ENCODE results near the gene ANO10. TPM values are rescaled to one million over a fixed set of nuclear protein-coding genes. Genes with fewer than 3 reads are reported as not detected.

ANO10 gene
- total and polyA plus RNA-seq, 2 of the 8 experiments (the other 6 are each of a cell fraction or from before 2014, with no cell fraction given), result 38.0 to 53.2 TPM

DNA sequence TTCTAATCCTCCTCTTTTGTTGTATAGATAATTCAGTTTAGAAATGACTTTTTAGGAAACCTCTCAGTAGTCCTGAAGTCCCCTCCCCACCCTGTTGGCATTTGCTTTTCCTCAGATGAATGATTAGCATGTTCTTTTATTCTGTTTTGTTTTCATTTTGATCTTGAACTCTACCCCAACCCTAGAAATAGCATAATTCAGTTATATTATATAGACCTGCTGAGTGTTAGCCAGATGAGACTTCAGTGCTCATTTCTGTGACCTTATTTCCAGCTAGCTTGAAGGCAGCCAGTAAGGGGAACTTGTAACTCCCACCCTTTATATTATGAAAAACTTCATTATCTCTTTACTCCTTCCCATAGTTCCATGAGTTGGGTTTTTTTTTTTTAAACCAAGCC, 294.2 kb downstream of the ANO10 start:
- Histone ChIP-seq H3K4ac (replicated peaks; ENCODE audit: insufficient read length, low read depth, low read length) (no peak overlapping the region), H3K4me3 (ENCODE audit: extremely low read depth in 1 of 4, insufficient read depth in 2 of 4, low read depth in 3 of 4, low read length in 4 of 4) (no peak overlapping the region), H3K14ac (ENCODE audit: insufficient read length) (no peak overlapping the region), H4K5ac (ENCODE audit: insufficient read length, low read depth, low read length) (no peak overlapping the region), H3K56ac (replicated peaks; ENCODE audit: insufficient read length, low read depth, low read length) (no peak overlapping the region), H2AFZ (ENCODE audit: low read length) (no peak overlapping the region), H3K36me3 (ENCODE audit: control insufficient read depth in 2 of 4, insufficient read depth in 4 of 4, low read length in 3 of 4) (no peaks in the 10 kb centered on the region), H2AK5ac (ENCODE audit: low read depth, low read length) (no peak overlapping the region), H3K23ac (ENCODE audit: insufficient read length) (no peak overlapping the region), H3K79me2 (ENCODE audit: control insufficient read depth in 1 of 2, insufficient read depth in 2 of 2, low read length in 2 of 2) (peaks cover 3 to 11% of the 10 kb centered on the region in 2 experiments; a peak in 1 of 4 replicates), H4K20me1 (replicated peaks in 1 of 2; ENCODE audit: control insufficient read depth in 1 of 2, insufficient read depth in 2 of 2, low read length in 2 of 2) (peaks cover 0 to 2% of the 10 kb centered on the region in 2 experiments), H3K9ac (replicated peaks in 1 of 4; ENCODE audit: extremely low read depth in 1 of 4, low read depth in 3 of 4, low read length in 3 of 4) (no peak overlapping the region), H2BK15ac (ENCODE audit: low read length) (no peak overlapping the region), H2BK5ac (ENCODE audit: low read depth, low read length) (no peak overlapping the region), H2BK120ac (replicated peaks; ENCODE audit: low read depth, low read length) (no peak overlapping the region), H3K79me1 (ENCODE audit: low read depth, low read length) (no peaks in the 10 kb centered on the region; the same call in 1 of the 2 replicates), H4K8ac (ENCODE audit: extremely low read depth, insufficient read depth, low read length) (no peak overlapping the region), H3K4me1 (replicated peaks in 1 of 4; ENCODE audit: control insufficient read depth in 3 of 4, insufficient read depth in 4 of 4, low read length in 3 of 4) (peaks cover 0 to 3% (median 0%) of the 10 kb centered on the region in 4 experiments; a peak in 2 of 7 replicates), H2BK12ac (ENCODE audit: low read depth, low read length) (no peak overlapping the region), H3K4me2 (ENCODE audit: insufficient read depth in 1 of 2, low read depth in 2 of 2, low read length in 2 of 2) (no peak overlapping the region), H4K91ac (replicated peaks; ENCODE audit: insufficient read length, low read length) (no peak overlapping the region), H3K18ac (ENCODE audit: extremely low read depth, low read length) (no peak overlapping the region), H3K27ac (ENCODE audit: low read depth, low read length) (no peak overlapping the region), H3K23me2 (ENCODE audit: low read depth, low read length) (no peaks in the 10 kb centered on the region; the same call in 1 of the 2 replicates), H3K9me3 (ENCODE audit: insufficient read depth in 2 of 2, low read depth in 1 of 2, low read length in 1 of 2) (no peaks in the 10 kb centered on the region), H2BK20ac (ENCODE audit: low read length) (no peak overlapping the region), H3K27me3 (replicated peaks in 1 of 4; ENCODE audit: control insufficient read depth in 3 of 4, extremely low read depth in 1 of 4, insufficient read depth in 3 of 4, low read length in 3 of 4) (no peaks in the 10 kb centered on the region)
- no peak for TF ChIP-seq CBX5 (IDR thresholded peaks at IDR 0.05; ENCODE audit: low read depth, low read length)
- no peak for FAIRE-seq
- DNase-seq (ENCODE audit: low read depth in 1 of 2, low spot score in 2 of 2), result no peak
- POLR2A ChIA-PET (ENCODE audit: partially characterized antibody), result interaction anchor here (0.7 kb wide), 1 partner anchor 1816 kb away, joined by 3 read pairs; no protein-coding TSS in a partner anchor
- CTCF ChIA-PET (ENCODE audit: partially characterized antibody), result no interaction called here

Data from H1 (cell line).